H9 (cell line): ENCODE results near the gene OXTR. TPM values are rescaled to one million over a fixed set of nuclear protein-coding genes. Genes with fewer than 3 reads are reported as not detected.
A peak's percentile ranks its signal among the peaks of the same experiment; 100 is the strongest.

Experiments
- DNase-seq: peaks from one replicate; pipeline ENCODE4 v3.0.0-alpha.2; 2017
- H2AFZ ChIP-seq: one replicate; pipeline ENCODE4 v1.6.1; 2013; ENCODE audit warnings: mild to moderate bottlenecking, low read length, control low read depth, moderate library complexity
- H2AK5ac ChIP-seq: 2 replicates; pipeline ENCODE4 v1.6.1; 2013; ENCODE audit warnings: low read length, control low read depth, mixed read lengths; ENCODE audit not compliant: insufficient read length
- H2BK120ac ChIP-seq: one replicate; pipeline ENCODE4 v1.6.1; 2013; ENCODE audit warnings: low read depth, mild to moderate bottlenecking, low read length, control low read depth, inconsistent platforms; ENCODE audit not compliant: poor library complexity, severe bottlenecking
- H2BK12ac ChIP-seq: 2 replicates; pipeline ENCODE4 v1.6.1; 2013; ENCODE audit warnings: low read length, control low read depth, mixed read lengths, low read depth; ENCODE audit not compliant: insufficient read length
- H2BK15ac ChIP-seq: 2 replicates; pipeline ENCODE4 v1.6.1; 2013; ENCODE audit warnings: low read depth, low read length, control low read depth
- H2BK20ac ChIP-seq: one replicate; pipeline ENCODE4 v1.6.1; 2013; ENCODE audit warnings: low read depth, mild to moderate bottlenecking, low read length, control low read depth, inconsistent platforms; ENCODE audit not compliant: poor library complexity, severe bottlenecking
- H2BK5ac ChIP-seq: 2 replicates; pipeline ENCODE4 v1.6.1; 2013; ENCODE audit warnings: low read length, control low read depth, mixed read lengths; ENCODE audit not compliant: insufficient read length
- H3K14ac ChIP-seq: 2 replicates; pipeline ENCODE4 v1.6.1; 2013; ENCODE audit warnings: low read length, control low read depth; ENCODE audit not compliant: insufficient read depth
- H3K18ac ChIP-seq: 2 replicates; pipeline ENCODE4 v1.6.1; 2013; ENCODE audit warnings: low read depth, mild to moderate bottlenecking, mixed read lengths, low read length, control low read depth; ENCODE audit not compliant: insufficient read length
- H3K23ac ChIP-seq: 2 replicates; pipeline ENCODE4 v1.6.1; 2013; ENCODE audit warnings: low read length, control low read depth, mixed read lengths, low read depth; ENCODE audit not compliant: insufficient read length
- H3K23me2 ChIP-seq: 2 replicates; pipeline ENCODE4 v1.6.1; 2013; ENCODE audit warnings: low read depth, mild to moderate bottlenecking, mixed read lengths, low read length, control low read depth; ENCODE audit not compliant: insufficient read length, poor library complexity, severe bottlenecking
- H3K27ac ChIP-seq: 2 replicates; pipeline ENCODE4 v1.5.1; 2013; ENCODE audit warnings: low read length, control low read depth, mixed read lengths, low read depth; ENCODE audit not compliant: insufficient read length
- H3K27me3 ChIP-seq: 2 replicates; pipeline ENCODE4 v1.6.1; 2013; ENCODE audit warnings: low read length, control low read depth, inconsistent platforms; ENCODE audit not compliant: insufficient read depth
- H3K4ac ChIP-seq: 2 replicates; pipeline ENCODE4 v1.6.1; 2013; ENCODE audit warnings: low read depth, mild to moderate bottlenecking, control low read depth, inconsistent platforms, low read length, moderate library complexity
- H3K4me1 ChIP-seq: 2 replicates; pipeline ENCODE4 v1.6.1; 2013; ENCODE audit warnings: low read length, control low read depth, inconsistent platforms; ENCODE audit not compliant: insufficient read depth
- H3K4me2 ChIP-seq: 2 replicates; pipeline ENCODE4 v1.6.1; 2013; ENCODE audit warnings: low read length, control low read depth, mixed read lengths; ENCODE audit not compliant: insufficient read length, insufficient read depth
- H3K56ac ChIP-seq: 2 replicates; pipeline ENCODE4 v1.6.1; 2013; ENCODE audit warnings: low read depth, mild to moderate bottlenecking, mixed read lengths, low read length, control low read depth; ENCODE audit not compliant: insufficient read length
- H3K79me1 ChIP-seq: 2 replicates; pipeline ENCODE4 v1.6.1; 2013; ENCODE audit warnings: low read depth, mild to moderate bottlenecking, moderate library complexity, low read length, control low read depth, inconsistent platforms; ENCODE audit not compliant: insufficient read depth, poor library complexity, severe bottlenecking
- H3K79me2 ChIP-seq: 2 replicates; pipeline ENCODE4 v1.6.1; 2013; ENCODE audit warnings: low read length, control low read depth, inconsistent platforms; ENCODE audit not compliant: insufficient read depth
- H3K9ac ChIP-seq: 2 replicates; pipeline ENCODE4 v1.6.1; 2013; ENCODE audit warnings: low read length, control low read depth, mixed read lengths; ENCODE audit not compliant: insufficient read length; ENCODE audit errors: extremely low read depth
- H3K9me3 ChIP-seq: one replicate; pipeline ENCODE4 v1.6.1; 2013; ENCODE audit warnings: low read depth, low read length, inconsistent platforms; ENCODE audit not compliant: control insufficient read depth
- H3T11ph ChIP-seq: one replicate; pipeline ENCODE4 v1.6.1; 2013; ENCODE audit warnings: mild to moderate bottlenecking, low read length, control low read depth, inconsistent platforms
- H4K20me1 ChIP-seq: one replicate; pipeline ENCODE4 v1.6.1; 2013; ENCODE audit not compliant: control insufficient read depth, insufficient read length, insufficient read depth
- H4K5ac ChIP-seq: 2 replicates; pipeline ENCODE4 v1.6.1; 2013; ENCODE audit warnings: low read depth, mild to moderate bottlenecking, mixed read lengths, low read length, control low read depth; ENCODE audit not compliant: insufficient read length
- H4K8ac ChIP-seq: replicated peaks from 2 replicates; pipeline ENCODE4 v1.6.1; 2013; ENCODE audit warnings: low read length, control low read depth, mixed read lengths, low read depth; ENCODE audit not compliant: insufficient read length
- H4K91ac ChIP-seq: 2 replicates; pipeline ENCODE4 v1.6.1; 2013; ENCODE audit warnings: low read depth, mild to moderate bottlenecking, moderate library complexity, mixed read lengths, low read length, control low read depth; ENCODE audit not compliant: insufficient read length
- H3K27ac Mint-ChIP-seq, 3 experiments: 2 replicates in 2 of 3; 3 replicates in 1 of 3; pipeline ENCODE4 v1.8.0; 2020 to 2021; ENCODE audit warnings: mixed read lengths in 3 of 3, mild to moderate bottlenecking in 1 of 3, moderate library complexity in 1 of 3
- H3K27me3 Mint-ChIP-seq: 2 replicates; pipeline ENCODE4 v1.8.0; 2021; ENCODE audit warnings: low read depth, mild to moderate bottlenecking, moderate library complexity, mixed read lengths
- H3K36me3 Mint-ChIP-seq, 3 experiments: 2 replicates in 2 of 3; 3 replicates in 1 of 3; pipeline ENCODE4 v1.8.0; 2020 to 2021; ENCODE audit warnings: low read depth in 3 of 3, mixed read lengths in 3 of 3; ENCODE audit not compliant: insufficient read depth in 1 of 3
- H3K4me1 Mint-ChIP-seq, 2 experiments: 2 replicates each; pipeline ENCODE4 v1.8.0; 2020; ENCODE audit warnings: mixed read lengths in 2 of 2
- H3K4me3 Mint-ChIP-seq, 2 experiments: 2 replicates in 1 of 2; 3 replicates in 1 of 2; pipeline ENCODE4 v1.8.0; 2020 to 2021; ENCODE audit warnings: mild to moderate bottlenecking in 2 of 2, mixed read lengths in 2 of 2, moderate library complexity in 1 of 2
- H3K9me3 Mint-ChIP-seq, 2 experiments: 2 replicates in 1 of 2; 3 replicates in 1 of 2; pipeline ENCODE4 v1.8.0; 2020; ENCODE audit warnings: mild to moderate bottlenecking in 2 of 2, mixed read lengths in 2 of 2, moderate library complexity in 1 of 2
- WGBS: extraction: QIAGEN DNeasy Blood & Tissue Kit; methylation state at CpG from one replicate; pipeline ENCODE4 v1.1.7; 2013; ENCODE audit warnings: missing lambda C conversion rate, low lambda C conversion rate, mixed read lengths; ENCODE audit not compliant: insufficient read length; ENCODE audit errors: extremely low coverage; 5-methylcytosine and 5-hydroxymethylcytosine counted together
- total RNA-seq: library from RNA; stranded (reverse); gene quantifications from 2 replicates; pipeline ENCODE4 v1.2.1, GENCODE V29; 2021
- TF ChIP-seq, protein P1 (sequence below): fragments of 200-600 bp; sonication (generic); conservative IDR thresholded peaks from 3 replicates; pipeline ENCODE4 v1.8.0; 2021; ENCODE audit warnings: antibody characterized with exemption, mild to moderate bottlenecking

The OXTR gene
- total RNA-seq, 1 experiment from 2014 or later: 1.7 TPM

DNA sequence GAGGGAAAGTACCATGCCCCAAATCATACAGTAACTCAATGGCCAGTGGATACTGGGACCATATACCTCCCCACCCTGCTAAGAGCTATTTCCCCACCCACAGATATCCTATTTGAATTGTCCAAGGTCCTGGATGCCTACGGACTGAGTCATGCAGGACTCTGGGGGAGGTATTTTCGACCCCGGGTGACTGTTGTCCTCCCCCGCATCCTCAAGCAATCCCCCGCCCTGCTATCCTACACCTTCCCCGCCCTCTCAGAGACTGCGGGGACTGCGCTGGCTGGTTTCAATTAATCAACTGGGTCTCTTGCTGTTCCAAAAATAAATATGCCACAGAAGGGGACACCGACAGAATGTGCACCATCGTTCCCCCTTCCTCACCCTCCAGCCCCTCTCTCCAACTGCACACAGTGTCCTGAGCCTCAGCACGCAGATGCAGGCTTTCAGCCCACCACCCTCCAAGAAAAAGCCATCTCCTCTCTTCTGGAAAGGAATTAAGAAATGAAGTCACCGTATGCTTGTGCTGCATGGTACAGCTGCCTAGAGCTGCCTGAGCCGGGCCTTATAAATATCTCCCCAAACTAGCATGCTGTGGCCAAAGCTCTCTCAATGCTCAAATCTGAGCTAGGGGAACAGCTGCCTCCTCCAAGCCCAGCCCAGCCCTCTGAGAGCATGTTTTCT, 27.7 kb downstream of the OXTR start:
- Mint-ChIP-seq H3K36me3 (no peaks in the 10 kb centered on the region), H3K27me3 (peaks cover 30% of the 10 kb centered on the region), H3K27ac (peak overlapping the region; percentile 35 to 73 (median 68); a peak in 6 of 7 replicates), H3K4me3 (peak overlapping the region; percentile 44 to 68), H3K9me3 (no peaks in the 10 kb centered on the region; a peak in 1 of 5 replicates), H3K4me1 (peaks cover 37 to 41% of the 10 kb centered on the region in 2 experiments)
- peak; percentile 87 for DNase-seq
- Histone ChIP-seq H3K9me3 (no peaks in the 10 kb centered on the region), H2AFZ (no peak overlapping the region), H2BK12ac (no peak overlapping the region), H2BK120ac (no peak overlapping the region), H3K14ac (no peak overlapping the region), H3K4ac (no peak overlapping the region), H2AK5ac (no peak overlapping the region), H2BK5ac (no peak overlapping the region), H3K56ac (no peak overlapping the region), H3K27ac (no peak overlapping the region), H3T11ph (no peak overlapping the region), H2BK15ac (no peak overlapping the region), H3K23me2 (peaks cover 3% of the 10 kb centered on the region), H4K8ac (no peak overlapping the region), H4K91ac (no peak overlapping the region), H3K79me1 (no peaks in the 10 kb centered on the region), H3K79me2 (no peaks in the 10 kb centered on the region), H3K4me2 (peak overlapping the region; percentile 60), H4K5ac (no peak overlapping the region), H3K18ac (no peak overlapping the region), H3K4me1 (peaks cover 12% of the 10 kb centered on the region; the same call in 1 of the 2 replicates), H4K20me1 (no peaks in the 10 kb centered on the region), H3K9ac (no peak overlapping the region), H3K27me3 (no peaks in the 10 kb centered on the region), H3K23ac (no peak overlapping the region), H2BK20ac (no peak overlapping the region)
- TF ChIP-seq, protein P1, sequence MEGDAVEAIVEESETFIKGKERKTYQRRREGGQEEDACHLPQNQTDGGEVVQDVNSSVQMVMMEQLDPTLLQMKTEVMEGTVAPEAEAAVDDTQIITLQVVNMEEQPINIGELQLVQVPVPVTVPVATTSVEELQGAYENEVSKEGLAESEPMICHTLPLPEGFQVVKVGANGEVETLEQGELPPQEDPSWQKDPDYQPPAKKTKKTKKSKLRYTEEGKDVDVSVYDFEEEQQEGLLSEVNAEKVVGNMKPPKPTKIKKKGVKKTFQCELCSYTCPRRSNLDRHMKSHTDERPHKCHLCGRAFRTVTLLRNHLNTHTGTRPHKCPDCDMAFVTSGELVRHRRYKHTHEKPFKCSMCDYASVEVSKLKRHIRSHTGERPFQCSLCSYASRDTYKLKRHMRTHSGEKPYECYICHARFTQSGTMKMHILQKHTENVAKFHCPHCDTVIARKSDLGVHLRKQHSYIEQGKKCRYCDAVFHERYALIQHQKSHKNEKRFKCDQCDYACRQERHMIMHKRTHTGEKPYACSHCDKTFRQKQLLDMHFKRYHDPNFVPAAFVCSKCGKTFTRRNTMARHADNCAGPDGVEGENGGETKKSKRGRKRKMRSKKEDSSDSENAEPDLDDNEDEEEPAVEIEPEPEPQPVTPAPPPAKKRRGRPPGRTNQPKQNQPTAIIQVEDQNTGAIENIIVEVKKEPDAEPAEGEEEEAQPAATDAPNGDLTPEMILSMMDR: no peak
- WGBS: no CpG with 5 or more reads among the region's 13 CpGs
